GM19463 (cell line): Measurements from ENCODE around the gene FADS2.

ENCODE experiments used
- ATAC-seq: cut with Tn5 transposase; IDR thresholded peaks from one replicate; pipeline ENCODE4 v1.9.1; 2021; ENCODE audit warnings: mild to moderate bottlenecking, moderate library complexity; ENCODE audit not compliant: unreplicated experiment

Gene FADS2

GRCh38 chr11:61827571-61828378 is at the start of gene FADS2:
Gene FADS2 (plus strand): TSS chr11:61828300. CDS start chr11:61828391, 91 bp downstream.
- peak; percentile 70 for ATAC-seq

GRCh38 chr11:61778357-61778886 is 49.7 kb upstream of the FADS2 start:
- ATAC-seq, result no peak

GRCh38 chr11:61778920-61779650 is 49.0 kb upstream of the FADS2 start:
- no peak for ATAC-seq

- ATAC-seq, result no peak
Measured at GRCh38 chr11:61779666-61780525, 48.2 kb upstream of the FADS2 start.

GRCh38 chr11:61780581-61781162 is 47.4 kb upstream of the FADS2 start:
- ATAC-seq, result no peak

GRCh38 chr11:61781585-61781984 is 46.5 kb upstream of the FADS2 start:
- no peak for ATAC-seq

- no peak for ATAC-seq
Measured at GRCh38 chr11:61782299-61782698, 45.8 kb upstream of the FADS2 start.

- no peak for ATAC-seq
Measured at GRCh38 chr11:61782841-61783240, 45.3 kb upstream of the FADS2 start.

- ATAC-seq, result no peak
Measured at GRCh38 chr11:61783717-61784505, 44.2 kb upstream of the FADS2 start.

GRCh38 chr11:61784506-61784805 is 43.6 kb upstream of the FADS2 start:
- no peak for ATAC-seq

- ATAC-seq, result no peak
Measured at GRCh38 chr11:61785837-61786402, 42.2 kb upstream of the FADS2 start.

- ATAC-seq, result no peak
Measured at GRCh38 chr11:61787928-61788491, 40.1 kb upstream of the FADS2 start.

GRCh38 chr11:61791737-61792309 is 36.3 kb upstream of the FADS2 start:
- no peak for ATAC-seq

GRCh38 chr11:61792310-61793082 is 35.6 kb upstream of the FADS2 start, which contains the start of the genes FEN1 and TMEM258:
Gene FEN1 (plus strand): TSS chr11:61792911. CDS start chr11:61795362, 2,451 bp downstream.
Gene TMEM258 (minus strand): TSS chr11:61792599. CDS start chr11:61792558, 41 bp downstream.
- ATAC-seq, result peak; percentile 87

- no peak for ATAC-seq
Measured at GRCh38 chr11:61793083-61793828, 34.8 kb upstream of the FADS2 start.

- no peak for ATAC-seq
Measured at GRCh38 chr11:61793829-61794204, 34.3 kb upstream of the FADS2 start.

GRCh38 chr11:61794579-61794978 is 33.5 kb upstream of the FADS2 start:
- ATAC-seq, result no peak
